ENCODE results near the gene PARP1.

Gene PARP1

GRCh38 chr1:226397011-226397926 is 10.6 kb downstream of the PARP1 start:
- no peaks in the 10 kb centered on the region for H3F3A ChIP-seq (ENCODE audit: insufficient read depth, low read length)
- H3K4me2 ChIP-seq (ENCODE audit: low read length), result no peak overlapping the region
- no peaks in the 10 kb centered on the region for H3K27me3 ChIP-seq (ENCODE audit: insufficient read depth, low read length)
- no peak overlapping the region for H2AFZ ChIP-seq (ENCODE audit: low read length)
- no peaks in the 10 kb centered on the region for H3K9me3 ChIP-seq (ENCODE audit: low read length)
- H3K9ac ChIP-seq (ENCODE audit: low read length), result no peak overlapping the region
- no peaks in the 10 kb centered on the region for H3K9me2 ChIP-seq (ENCODE audit: low read depth, low read length)
- peaks cover 78% of the 10 kb centered on the region for H3K79me2 ChIP-seq (ENCODE audit: insufficient read depth, low read length)
- no peak overlapping the region for H3K4me3 ChIP-seq (ENCODE audit: low read depth, low read length, poor library complexity, severe bottlenecking)
- H3K4me1 ChIP-seq (ENCODE audit: insufficient read depth, low read length, severe bottlenecking), result peaks cover 15% of the 10 kb centered on the region
- peaks cover 98% of the 10 kb centered on the region for H3K36me3 ChIP-seq (ENCODE audit: insufficient read depth, low read length)
- H4K20me1 ChIP-seq (ENCODE audit: insufficient read depth, low read length), result no peaks in the 10 kb centered on the region
- no peak overlapping the region for H3K27ac ChIP-seq (ENCODE audit: low read depth, low read length, poor library complexity, severe bottlenecking)
- TF ChIP-seq EZH2 (IDR thresholded peaks at IDR 0.05; ENCODE audit: borderline replicate concordance, low read length), result no peak
- TF ChIP-seq CTCF (IDR thresholded peaks at IDR 0.05; ENCODE audit: low read length), result no peak

- no peak overlapping the region for H3K4me2 ChIP-seq (ENCODE audit: low read length)
- H4K20me1 ChIP-seq (ENCODE audit: insufficient read depth, low read length), result no peaks in the 10 kb centered on the region
- no peak overlapping the region for H3K9ac ChIP-seq (ENCODE audit: low read length)
- H3K79me2 ChIP-seq (ENCODE audit: insufficient read depth, low read length), result peaks cover 75% of the 10 kb centered on the region
- no peaks in the 10 kb centered on the region for H3K9me3 ChIP-seq (ENCODE audit: low read length)
- H3K27me3 ChIP-seq (ENCODE audit: insufficient read depth, low read length), result no peaks in the 10 kb centered on the region
- no peak for TF ChIP-seq CTCF (IDR thresholded peaks at IDR 0.05; ENCODE audit: low read length)
- TF ChIP-seq EZH2 (IDR thresholded peaks at IDR 0.05; ENCODE audit: borderline replicate concordance, low read length), result no peak
- no peaks in the 10 kb centered on the region for H3F3A ChIP-seq (ENCODE audit: insufficient read depth, low read length)
- H3K27ac ChIP-seq (ENCODE audit: low read depth, low read length, poor library complexity, severe bottlenecking), result no peak overlapping the region
- H3K9me2 ChIP-seq (ENCODE audit: low read depth, low read length), result no peaks in the 10 kb centered on the region
- H3K4me3 ChIP-seq (ENCODE audit: low read depth, low read length, poor library complexity, severe bottlenecking), result no peak overlapping the region
- H2AFZ ChIP-seq (ENCODE audit: low read length), result no peak overlapping the region
- H3K4me1 ChIP-seq (ENCODE audit: insufficient read depth, low read length, severe bottlenecking), result no peaks in the 10 kb centered on the region
- H3K36me3 ChIP-seq (ENCODE audit: insufficient read depth, low read length), result peaks cover 98% of the 10 kb centered on the region
Measured at GRCh38 chr1:226395753-226396152, 12.1 kb downstream of the PARP1 start.

GRCh38 chr1:226394462-226394861 is 13.4 kb downstream of the PARP1 start:
- Histone ChIP-seq H3K9me2 (ENCODE audit: low read depth, low read length) (no peaks in the 10 kb centered on the region), H3K27me3 (ENCODE audit: insufficient read depth, low read length) (no peaks in the 10 kb centered on the region), H3K79me2 (ENCODE audit: insufficient read depth, low read length) (peaks cover 62% of the 10 kb centered on the region), H3K27ac (ENCODE audit: low read depth, low read length, poor library complexity, severe bottlenecking) (no peak overlapping the region), H3K4me2 (ENCODE audit: low read length) (no peak overlapping the region), H3K9me3 (ENCODE audit: low read length) (no peaks in the 10 kb centered on the region), H3F3A (ENCODE audit: insufficient read depth, low read length) (no peaks in the 10 kb centered on the region), H3K4me3 (ENCODE audit: low read depth, low read length, poor library complexity, severe bottlenecking) (no peak overlapping the region), H4K20me1 (ENCODE audit: insufficient read depth, low read length) (no peaks in the 10 kb centered on the region), H3K4me1 (ENCODE audit: insufficient read depth, low read length, severe bottlenecking) (no peaks in the 10 kb centered on the region), H3K36me3 (ENCODE audit: insufficient read depth, low read length) (peaks cover 98% of the 10 kb centered on the region), H2AFZ (ENCODE audit: low read length) (no peak overlapping the region), H3K9ac (ENCODE audit: low read length) (no peak overlapping the region)
- TF ChIP-seq CTCF (IDR thresholded peaks at IDR 0.05; ENCODE audit: low read length) (no peak), EZH2 (IDR thresholded peaks at IDR 0.05; ENCODE audit: borderline replicate concordance, low read length) (no peak)
